Osteocyte (in vitro differentiated cells): ENCODE results near the gene PRKG1. TPM values are rescaled to one million over a fixed set of nuclear protein-coding genes. Genes with fewer than 3 reads are reported as not detected.

Source experiments
- DNase-seq: peaks from one replicate; pipeline ENCODE4 v3.0.0; 2021; ENCODE audit warnings: mixed read lengths; ENCODE audit not compliant: unreplicated experiment; ENCODE audit errors: extremely low spot score
- H3K27ac Mint-ChIP-seq: one replicate; pipeline ENCODE4 v1.8.0; 2021; ENCODE audit warnings: mild to moderate bottlenecking, mixed read lengths; ENCODE audit not compliant: unreplicated experiment
- H3K27me3 Mint-ChIP-seq: one replicate; pipeline ENCODE4 v1.8.0; 2021; ENCODE audit warnings: mixed read lengths; ENCODE audit not compliant: unreplicated experiment
- H3K36me3 Mint-ChIP-seq: one replicate; pipeline ENCODE4 v1.8.0; 2021; ENCODE audit warnings: mixed read lengths; ENCODE audit not compliant: unreplicated experiment
- H3K4me1 Mint-ChIP-seq: one replicate; pipeline ENCODE4 v1.8.0; 2021; ENCODE audit warnings: mixed read lengths; ENCODE audit not compliant: unreplicated experiment
- H3K4me3 Mint-ChIP-seq: one replicate; pipeline ENCODE4 v1.8.0; 2021; ENCODE audit warnings: mild to moderate bottlenecking, moderate library complexity, mixed read lengths; ENCODE audit not compliant: unreplicated experiment
- H3K9me3 Mint-ChIP-seq: one replicate; pipeline ENCODE4 v1.8.0; 2021; ENCODE audit warnings: mixed read lengths; ENCODE audit not compliant: unreplicated experiment
- CTCF ChIP-seq: fragments of 200-600 bp; sonication (generic); IDR thresholded peaks from 2 replicates; pipeline ENCODE4 v1.5.0; 2021; ENCODE audit warnings: antibody characterized with exemption, mild to moderate bottlenecking, moderate library complexity
- total RNA-seq: library from RNA; stranded (reverse); gene quantifications from 2 replicates; pipeline ENCODE4 v1.2.1, GENCODE V29; 2021

Gene PRKG1
- total RNA-seq, 1 donor from 2014 or later: 10.8 TPM

DNA sequence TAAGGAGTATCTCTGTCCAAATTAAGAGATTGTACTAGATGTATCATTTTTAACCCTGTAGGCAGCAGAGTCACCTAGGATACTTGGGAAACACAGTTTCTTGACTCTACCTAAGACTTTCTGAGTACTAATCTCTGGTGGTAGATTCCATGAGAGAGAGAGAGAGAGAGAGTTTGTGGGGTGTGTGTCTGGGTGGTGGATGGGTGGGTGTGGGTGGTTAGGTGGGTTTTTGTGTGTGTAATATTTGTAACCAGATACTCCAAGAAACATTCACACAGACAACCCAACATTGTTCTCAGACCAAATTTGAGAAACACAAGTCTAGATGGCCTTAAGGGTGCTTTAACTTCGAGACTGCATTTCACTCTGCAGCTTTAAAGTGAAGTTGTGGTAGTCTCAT is 215.2 kb downstream of the PRKG1 start:
- Mint-ChIP-seq H3K4me3 (no peak overlapping the region), H3K27ac (no peak overlapping the region), H3K27me3 (no peaks in the 10 kb centered on the region), H3K36me3 (no peaks in the 10 kb centered on the region), H3K4me1 (no peaks in the 10 kb centered on the region), H3K9me3 (no peaks in the 10 kb centered on the region)
- no peak for TF ChIP-seq CTCF
- no peak for DNase-seq

- no peak overlapping the region for H3K27ac Mint-ChIP-seq
- no peak overlapping the region for H3K4me3 Mint-ChIP-seq
- DNase-seq: no peak
- no peak for TF ChIP-seq CTCF
- H3K9me3 Mint-ChIP-seq: no peaks in the 10 kb centered on the region
- no peaks in the 10 kb centered on the region for H3K4me1 Mint-ChIP-seq
- no peaks in the 10 kb centered on the region for H3K27me3 Mint-ChIP-seq
- H3K36me3 Mint-ChIP-seq: no peaks in the 10 kb centered on the region
These were observed 217.7 kb downstream of the PRKG1 start for GRCh38 chr10:51291961-51292360.

DNA sequence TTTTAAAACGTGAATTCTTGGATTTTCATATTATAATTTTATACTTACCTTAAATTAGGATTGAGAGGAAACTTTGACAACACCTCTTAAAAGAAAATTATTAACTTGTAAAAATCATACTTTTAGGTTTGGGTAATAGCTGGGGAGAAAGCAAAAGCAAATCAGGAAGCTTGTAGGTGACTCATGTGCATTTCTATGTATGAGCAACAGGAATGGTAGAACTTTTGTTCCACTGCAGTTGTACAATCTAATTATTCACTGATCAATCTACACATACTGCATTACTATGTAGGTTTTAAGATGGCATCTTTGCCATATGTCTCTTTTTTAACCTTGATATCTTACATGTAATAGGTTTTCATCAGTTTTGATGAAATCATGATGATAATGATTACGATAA is 223.2 kb downstream of the PRKG1 start:
- no peak for TF ChIP-seq CTCF
- Mint-ChIP-seq H3K4me1 (peaks cover 25% of the 10 kb centered on the region), H3K36me3 (no peaks in the 10 kb centered on the region), H3K27ac (no peak overlapping the region), H3K27me3 (no peaks in the 10 kb centered on the region), H3K9me3 (no peaks in the 10 kb centered on the region), H3K4me3 (no peak overlapping the region)
- DNase-seq: no peak

GRCh38 chr10:51300617-51301304 is 226.5 kb downstream of the PRKG1 start:
- Mint-ChIP-seq H3K27ac (peak overlapping the region; percentile 68), H3K27me3 (no peaks in the 10 kb centered on the region), H3K4me1 (peaks cover 29% of the 10 kb centered on the region), H3K36me3 (no peaks in the 10 kb centered on the region), H3K4me3 (peak overlapping the region; percentile 36), H3K9me3 (no peaks in the 10 kb centered on the region)
- no peak for DNase-seq
- no peak for TF ChIP-seq CTCF

GRCh38 chr10:51301644-51302043 is 227.4 kb downstream of the PRKG1 start:
- H3K27me3 Mint-ChIP-seq: no peaks in the 10 kb centered on the region
- peak overlapping the region; percentile 70 for H3K27ac Mint-ChIP-seq
- no peak for TF ChIP-seq CTCF
- H3K9me3 Mint-ChIP-seq: no peaks in the 10 kb centered on the region
- H3K4me3 Mint-ChIP-seq: no peak overlapping the region
- no peaks in the 10 kb centered on the region for H3K36me3 Mint-ChIP-seq
- peaks cover 31% of the 10 kb centered on the region for H3K4me1 Mint-ChIP-seq
- no peak for DNase-seq
